Measurements from ENCODE around the gene RAC2. TPM values are rescaled to one million over a fixed set of nuclear protein-coding genes. Genes with fewer than 3 reads are reported as not detected.

The RAC2 gene
- total RNA-seq, 4 donors from 2014 or later, result 1.9 to 3.7 (median 3.5) TPM; not detected in 1

- in situ Hi-C loops (cut with MboI; ENCODE audit: low sequenced_read_pairs in 4 of 4), result no loop called here
These were observed 15.5 kb upstream of the RAC2 start for GRCh38 chr22:37259540-37260029.

GRCh38 chr22:37258753-37259401 lies 14.8 kb upstream of the RAC2 start:
- in situ Hi-C loops (cut with MboI; ENCODE audit: low sequenced_read_pairs in 4 of 4), result no loop called here
- H3K9me3 ChIP-seq, result peaks cover 0 to under 1% (median 0%) of the 10 kb centered on the region in 3 donors
- no peaks in the 10 kb centered on the region for H3K36me3 ChIP-seq
- TF ChIP-seq POLR2A (IDR thresholded peaks at IDR 0.05) (no peak), CTCF (IDR thresholded peaks at IDR 0.05 in 4 of 5, conservative IDR thresholded peaks at IDR 0.05 in 1 of 5) (no peak)
- intact Hi-C loops (cut with DNase I; ENCODE audit: low total_unique reads), result no loop called here
- H3K4me3 ChIP-seq, result no peak overlapping the region
- DNase-seq, result no peak
- no peak overlapping the region for H3K27ac ChIP-seq
- H3K27me3 ChIP-seq, result peaks cover 44 to 56% (median 48%) of the 10 kb centered on the region in 3 donors
- ATAC-seq, result no peak
- H3K4me1 ChIP-seq, result no peaks in the 10 kb centered on the region

More at GRCh38 chr22:37259540-37260029, 15.5 kb upstream of the RAC2 start:
- intact Hi-C loops (cut with DNase I; ENCODE audit: low total_unique reads), result no loop called here
- Histone ChIP-seq H3K4me3 (no peak overlapping the region), H3K4me1 (no peaks in the 10 kb centered on the region), H3K9me3 (peaks cover 0 to 7% (median 0%) of the 10 kb centered on the region in 3 donors), H3K27me3 (peaks cover 41 to 56% (median 43%) of the 10 kb centered on the region in 3 donors), H3K27ac (no peak overlapping the region), H3K36me3 (no peaks in the 10 kb centered on the region)
- TF ChIP-seq POLR2A (IDR thresholded peaks at IDR 0.05) (no peak), CTCF (IDR thresholded peaks at IDR 0.05 in 4 of 5, conservative IDR thresholded peaks at IDR 0.05 in 1 of 5) (no peak)
- ATAC-seq (no peak), DNase-seq (no peak)

- ATAC-seq, result no peak
These were observed 14.1 kb upstream of the RAC2 start for GRCh38 chr22:37258005-37258752.

GRCh38 chr22:37256075-37256726 lies 12.1 kb upstream of the RAC2 start:
- ATAC-seq (no peak), DNase-seq (no peak)
- no peak overlapping the region for H3K27ac ChIP-seq
- no peak overlapping the region for H3K4me3 ChIP-seq
- H3K27me3 ChIP-seq, result peaks cover 44 to 55% (median 52%) of the 10 kb centered on the region in 3 donors
- no peaks in the 10 kb centered on the region for H3K9me3 ChIP-seq
- no peak for TF ChIP-seq POLR2A (IDR thresholded peaks at IDR 0.05)
- intact Hi-C loops (cut with DNase I; ENCODE audit: low total_unique reads), result no loop called here
- H3K36me3 ChIP-seq, result no peaks in the 10 kb centered on the region
- in situ Hi-C loops (cut with MboI; ENCODE audit: low sequenced_read_pairs in 4 of 4), result no loop called here
- no peaks in the 10 kb centered on the region for H3K4me1 ChIP-seq

More at GRCh38 chr22:37258005-37258752, 14.1 kb upstream of the RAC2 start:
- intact Hi-C loops (cut with DNase I; ENCODE audit: low total_unique reads), result no loop called here
- no peaks in the 10 kb centered on the region for H3K9me3 ChIP-seq
- peaks cover 44 to 56% (median 52%) of the 10 kb centered on the region in 3 donors for H3K27me3 ChIP-seq
- in situ Hi-C loops (cut with MboI; ENCODE audit: low sequenced_read_pairs in 4 of 4), result no loop called here
- H3K4me1 ChIP-seq, result no peaks in the 10 kb centered on the region
- no peak overlapping the region for H3K27ac ChIP-seq
- H3K36me3 ChIP-seq, result no peaks in the 10 kb centered on the region
- TF ChIP-seq POLR2A (IDR thresholded peaks at IDR 0.05) (no peak), CTCF (IDR thresholded peaks at IDR 0.05 in 4 of 5, conservative IDR thresholded peaks at IDR 0.05 in 1 of 5) (no peak)
- H3K4me3 ChIP-seq, result no peak overlapping the region
- no peak for DNase-seq

All from gastrocnemius medialis (tissue), 4 donors.